H1 (cell line): ENCODE measurements around the gene RPUSD4. TPM values are rescaled to one million over a fixed set of nuclear protein-coding genes. Genes with fewer than 3 reads are reported as not detected.

Source experiments
- E2F6 ChIP-seq: IDR thresholded peaks from 2 replicates; pipeline ENCODE4 v1.6.1; 2012; ENCODE audit warnings: inconsistent platforms
- GABPA ChIP-seq: IDR thresholded peaks from 2 replicates; pipeline ENCODE4 v1.6.1; 2011; ENCODE audit warnings: mild to moderate bottlenecking, low read length, moderate library complexity, borderline replicate concordance; ENCODE audit not compliant: insufficient read depth
- MAFK ChIP-seq: IDR thresholded peaks from 2 replicates; pipeline ENCODE4 v1.6.1; 2012; ENCODE audit warnings: low read depth, mild to moderate bottlenecking, improper control_type of control experiment, low read length
- SAP30 ChIP-seq: fragments of 300-600 bp; sonication (generic); IDR thresholded peaks from 2 replicates; pipeline ENCODE4 v1.7.1; 2012; ENCODE audit warnings: low read length, moderate library complexity, mild to moderate bottlenecking, inconsistent platforms; ENCODE audit not compliant: insufficient read depth, insufficient replicate concordance
- polyA plus RNA-seq, 7 experiments: library from polyadenylated mRNA; depleted of rRNA in 3 of 7; stranded (reverse) in 5 of 7; unstranded in 2 of 7; fragments of >200 nt in 5 of 7; fragments of 200-250 nt in 2 of 7; gene quantifications; 1 replicate in 5 of 7; 2 replicates in 1 of 7; 4 replicates in 1 of 7; pipeline versions ENCODE4 v1.2.1 to v1.2.3, GENCODE V29; 2011 to 2013; ENCODE audit warnings: missing spikeins in 2 of 7, mixed read lengths in 2 of 7
- total RNA-seq: library from RNA; stranded (reverse); fragmentation: NEBNext Ultra II Directional; extraction: Animal tissue kit (Norgen Biotek cat#: 25700); gene quantifications from 2 replicates; pipeline ENCODE4 v1.2.1, GENCODE V29; 2021

Gene RPUSD4
- total and polyA plus RNA-seq, 2 of the 8 experiments (the other 6 are each of a cell fraction or from before 2014, with no cell fraction given): 36.1 to 50.7 TPM

GRCh38 chr11:126211236-126212088 lies at the start of gene RPUSD4, which contains the start of gene FAM118B (continued):
- TF ChIP-seq E2F6 (peak; percentile 78), SAP30 (peak; percentile 88), MAFK (no peak), GABPA (no peak)
